HCT116 (cell line): ENCODE data around the gene NIM1K. TPM values are rescaled to one million over a fixed set of nuclear protein-coding genes. Genes with fewer than 3 reads are reported as not detected.
"Not testable (repeated sequence)": the region's sequence is repeated elsewhere in the genome, so short reads cannot be mapped to it uniquely, and the experiment has no call there.

ENCODE experiments used
- ATAC-seq: fragments of 200-7000 bp; cut with Tn5 transposase; 2 replicates; pipeline ENCODE4 v1.9.1; 2020; ENCODE audit warnings: mild to moderate bottlenecking, moderate library complexity
- BruUV-seq: library from RNA; stranded (reverse); fragments of 400-500 nt; replicated peaks from 2 replicates; lab custom pipeline; 2021; lab: Mats Ljungman, UMichigan
- CTCF ChIA-PET: fragments of 300-600 bp; sonication (Branson Sonifier 250); formaldehyde crosslinking; loops from one replicate; lab custom pipeline; 2021; ENCODE audit warnings: antibody characterized with exemption; lab: Charles Lee
- POLR2A ChIA-PET: fragments of 300-600, 350-600 bp; sonication (Branson Sonifier 250); formaldehyde crosslinking; loops from one replicate; lab custom pipeline; 2021; ENCODE audit warnings: antibody characterized with exemption; lab: Charles Lee
- RAD21 ChIA-PET, 2 experiments: fragments of 300-600 bp; sonication (Branson Sonifier 250); formaldehyde crosslinking; loops; one replicate each; lab custom pipeline; 2023; ENCODE audit warnings: low total read pairs in 2 of 2; ENCODE audit not compliant: uncharacterized antibody in 2 of 2, unreplicated experiment in 2 of 2, low non-redundant PET in 1 of 2; lab: Charles Lee
- DNase-seq: peaks from one replicate; pipeline ENCODE4 v3.0.0-alpha.2; 2010; ENCODE audit warnings: low read depth, low spot score
- H2AFZ ChIP-seq: fragments of 200-600 bp; shearing (Covaris generic), sonication (generic); 2 replicates; pipeline ENCODE4 v1.6.1; 2017; ENCODE audit warnings: low read depth, mixed run types, mixed read lengths, antibody characterized with exemption, low read length; ENCODE audit not compliant: poor library complexity, severe bottlenecking
- H3K27ac ChIP-seq: 2 replicates; pipeline ENCODE4 v1.5.1; 2012; ENCODE audit warnings: low read depth, low read length
- H3K27me3 ChIP-seq: fragments of 200-600 bp; sonication (generic); 2 replicates; pipeline ENCODE4 v1.6.1; 2016; ENCODE audit warnings: mixed run types, low read length, mixed read lengths; ENCODE audit not compliant: insufficient read depth
- H3K36me3 ChIP-seq, 2 experiments: fragments of 200-500 bp in 1 of 2; fragments of 200-600 bp in 1 of 2; sonication (Bioruptor generic) in 1 of 2; sonication (generic) in 1 of 2; 2 replicates each; pipeline versions ENCODE4 v1.5.1 to v1.6.1; 2014 to 2016; ENCODE audit warnings: low read length in 2 of 2, inconsistent platforms in 1 of 2, mixed read lengths in 1 of 2, mixed run types in 1 of 2; ENCODE audit not compliant: insufficient read depth in 2 of 2, control insufficient read depth in 1 of 2
- H3K4me1 ChIP-seq, 2 experiments: fragments of 200-600 bp in 1 of 2; sonication (generic) in 1 of 2; 2 replicates each; pipeline versions ENCODE4 v1.5.1 to v1.6.1; 2012 to 2017; ENCODE audit warnings: low read length in 2 of 2, inconsistent platforms in 1 of 2, mild to moderate bottlenecking in 1 of 2, mixed read lengths in 1 of 2, mixed run types in 1 of 2, moderate library complexity in 1 of 2; ENCODE audit not compliant: insufficient read depth in 2 of 2, control insufficient read depth in 1 of 2
- H3K4me2 ChIP-seq: fragments of 200-600 bp; sonication (generic); 2 replicates; pipeline ENCODE4 v1.6.1; 2017; ENCODE audit warnings: mixed run types, low read length, mixed read lengths
- H3K4me3 ChIP-seq, 2 experiments: fragments of 200-600 bp in 1 of 2; sonication (generic) in 1 of 2; replicated peaks in 1 of 2; 2 replicates each; pipeline ENCODE4 v1.5.1; 2011 to 2016; ENCODE audit warnings: low read length in 2 of 2, control low read depth in 1 of 2, low read depth in 1 of 2, mild to moderate bottlenecking in 1 of 2, mixed read lengths in 1 of 2, mixed run types in 1 of 2
- H3K79me2 ChIP-seq: fragments of 200-600 bp; sonication (generic); 2 replicates; pipeline ENCODE4 v1.6.1; 2017; ENCODE audit warnings: mild to moderate bottlenecking, mixed run types, low read length, moderate library complexity, mixed read lengths; ENCODE audit not compliant: insufficient read depth
- H3K9ac ChIP-seq: fragments of 200-600 bp; sonication (generic); 2 replicates; pipeline ENCODE4 v1.6.1; 2016; ENCODE audit warnings: low read length, mixed read lengths
- H3K9me2 ChIP-seq: fragments of 200-600 bp; sonication (generic), shearing (Covaris generic); 2 replicates; pipeline ENCODE4 v1.6.1; 2017; ENCODE audit warnings: mixed run types, mild to moderate bottlenecking, moderate library complexity; ENCODE audit not compliant: insufficient read depth
- H3K9me3 ChIP-seq, 2 experiments: fragments of 200-500 bp in 1 of 2; fragments of 200-600 bp in 1 of 2; sonication (Bioruptor generic) in 1 of 2; sonication (generic) in 1 of 2; 2 replicates each; pipeline ENCODE4 v1.6.1; 2014 to 2017; ENCODE audit warnings: low read length in 2 of 2, mixed read lengths in 2 of 2, inconsistent platforms in 1 of 2, low read depth in 1 of 2, mild to moderate bottlenecking in 1 of 2, mixed run types in 1 of 2, moderate library complexity in 1 of 2; ENCODE audit not compliant: control insufficient read depth in 1 of 2, insufficient read depth in 1 of 2
- H4K20me1 ChIP-seq: fragments of 200-600 bp; sonication (generic), shearing (Covaris generic); 2 replicates; pipeline ENCODE4 v1.6.1; 2017; ENCODE audit warnings: mixed run types, mild to moderate bottlenecking, moderate library complexity; ENCODE audit not compliant: insufficient read depth
- CTCF ChIP-seq, 3 experiments: fragments of 200-600 bp in 1 of 3; sonication (generic) in 1 of 3; IDR thresholded peaks in 2 of 3; conservative IDR thresholded peaks in 1 of 3; 2 replicates each; pipeline ENCODE4 v1.5.1; 2012 to 2017; ENCODE audit warnings: low read depth in 2 of 3, low read length in 2 of 3, antibody characterized with exemption in 1 of 3, borderline replicate concordance in 1 of 3, control low read depth in 1 of 3, mild to moderate bottlenecking in 1 of 3, mixed read lengths in 1 of 3, mixed run types in 1 of 3, moderate library complexity in 1 of 3; ENCODE audit not compliant: insufficient read depth in 1 of 3
- EGR1 ChIP-seq: IDR thresholded peaks from 2 replicates; pipeline ENCODE4 v1.6.1; 2012; ENCODE audit warnings: low read depth
- JUND ChIP-seq: IDR thresholded peaks from 2 replicates; pipeline ENCODE4 v1.6.1; 2012
- POLR2A ChIP-seq: IDR thresholded peaks from 2 replicates; pipeline ENCODE4 v1.7.0; 2011; ENCODE audit warnings: borderline replicate concordance; ENCODE audit not compliant: insufficient read depth, insufficient read length; ENCODE audit errors: extremely low read depth
- TCF7L2 ChIP-seq: IDR thresholded peaks from 2 replicates; pipeline ENCODE4 v1.7.0; 2011; ENCODE audit warnings: borderline replicate concordance, inconsistent platforms; ENCODE audit not compliant: insufficient read depth, insufficient read length; ENCODE audit errors: extremely low read depth
- YY1 ChIP-seq: IDR thresholded peaks from 2 replicates; pipeline ENCODE4 v1.6.1; 2011; ENCODE audit warnings: low read length, low read depth, moderate library complexity, mild to moderate bottlenecking; ENCODE audit not compliant: insufficient replicate concordance; ENCODE audit errors: extremely low read depth
- intact Hi-C: fragments of 100-400 bp; cut with micrococcal nuclease; formaldehyde crosslinking; loops from 2 replicates; pipeline ENCODE4 v1.10.0; 2022
- total RNA-seq: library from RNA; stranded (reverse); gene quantifications from one replicate; pipeline ENCODE4 v1.2.1, GENCODE V29; 2021; ENCODE audit not compliant: unreplicated experiment

NIM1K gene
- total RNA-seq, 1 experiment from 2014 or later, result 0.44 TPM

DNA sequence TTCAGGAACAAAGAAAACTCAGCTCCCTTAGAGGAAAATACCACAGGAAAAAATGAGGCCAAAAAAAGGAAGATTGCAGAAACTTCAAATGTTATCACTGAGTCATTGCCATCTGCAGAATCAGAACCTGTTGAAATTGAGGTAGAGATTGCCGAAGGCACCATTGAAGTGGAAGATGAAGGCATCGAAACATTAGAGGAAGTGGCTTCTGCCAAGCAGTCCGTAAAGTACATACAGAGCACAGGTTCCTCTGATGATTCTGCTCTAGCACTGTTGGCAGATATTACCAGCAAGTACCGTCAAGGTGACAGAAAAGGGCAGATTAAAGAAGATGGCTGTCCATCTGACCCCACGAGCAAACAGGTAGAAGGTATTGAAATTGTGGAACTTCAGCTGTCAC, 30.8 kb upstream of the NIM1K start:
- H3K9me3 ChIP-seq, result no peaks in the 10 kb centered on the region
- POLR2A ChIA-PET, result no interaction called here
- H4K20me1 ChIP-seq, result no peaks in the 10 kb centered on the region
- H3K4me3 ChIP-seq, result no peak overlapping the region
- no peaks in the 10 kb centered on the region for H3K9me2 ChIP-seq
- ATAC-seq (no peak), DNase-seq (no peak)
- no peak overlapping the region for H3K9ac ChIP-seq
- RAD21 ChIA-PET, result no interaction called here
- intact Hi-C loops, result no loop called here
- no peak overlapping the region for H3K27ac ChIP-seq
- no peak for TF ChIP-seq YY1
- TF ChIP-seq POLR2A, result no peak
- no peak for TF ChIP-seq TCF7L2
- TF ChIP-seq CTCF (IDR thresholded peaks at IDR 0.05 in 2 of 3, conservative IDR thresholded peaks at IDR 0.05 in 1 of 3; ENCODE audit: borderline replicate concordance in 1 of 3, insufficient read depth in 1 of 3, low read depth in 2 of 3, low read length in 2 of 3), result no peak
- no peak for TF ChIP-seq EGR1
- TF ChIP-seq JUND, result no peak
- no peaks in the 10 kb centered on the region for H3K27me3 ChIP-seq
- no peak overlapping the region for H2AFZ ChIP-seq
- H3K4me2 ChIP-seq, result no peak overlapping the region
- H3K4me1 ChIP-seq, result no peaks in the 10 kb centered on the region
- peaks cover 47% of the 10 kb centered on the region for H3K79me2 ChIP-seq
- CTCF ChIA-PET, result no interaction called here
- peaks cover 13 to 20% of the 10 kb centered on the region in 2 experiments; a peak in 2 of 4 replicates for H3K36me3 ChIP-seq
- BruUV-seq, result no TSS peak

- BruUV-seq, CTCF ChIA-PET, POLR2A ChIA-PET, ATAC-seq, intact Hi-C loops, H3K4me1 ChIP-seq, H4K20me1 ChIP-seq, RAD21 ChIA-PET, H3K4me3 ChIP-seq, H3K9me2 ChIP-seq, H3K27me3 ChIP-seq, H3K4me2 ChIP-seq, DNase-seq, H2AFZ ChIP-seq, H3K9ac ChIP-seq, H3K9me3 ChIP-seq, H3K27ac ChIP-seq: not testable (repeated sequence)
- Histone ChIP-seq H3K79me2 (peaks cover 36% of the 10 kb centered on the region), H3K36me3 (peaks cover 13 to 20% of the 10 kb centered on the region in 2 experiments; a peak in 2 of 4 replicates)
Measured at GRCh38 chr5:43164801-43165200, 27.2 kb upstream of the NIM1K start.
